ENCODE data around the gene ARHGDIB. TPM values are rescaled to one million over a fixed set of nuclear protein-coding genes. Genes with fewer than 3 reads are reported as not detected.

ARHGDIB gene
- total RNA-seq, 1 donor from 2014 or later: 19.0 TPM

GRCh38 chr12:14970473-14970872, 9.1 kb upstream of the ARHGDIB start:
- Histone ChIP-seq H3K4me1 (ENCODE audit: insufficient read depth, low read length) (no peaks in the 10 kb centered on the region), H3K4me2 (ENCODE audit: low read length) (no peak overlapping the region), H3K4me3 (ENCODE audit: insufficient read depth, low read depth, low read length) (no peak overlapping the region), H3K27me3 (ENCODE audit: insufficient read depth, low read length) (no peaks in the 10 kb centered on the region), H3K27ac (ENCODE audit: low read depth, low read length) (no peak overlapping the region), H2AFZ (ENCODE audit: low read depth, low read length) (peak overlapping the region; percentile 76), H4K20me1 (ENCODE audit: insufficient read depth, low read length) (no peaks in the 10 kb centered on the region), H3K79me2 (ENCODE audit: insufficient read depth, low read length) (no peaks in the 10 kb centered on the region), H3K36me3 (ENCODE audit: insufficient read depth, low read length) (no peaks in the 10 kb centered on the region), H3K9me3 (ENCODE audit: insufficient read depth, low read depth, low read length) (no peaks in the 10 kb centered on the region), H3K9ac (ENCODE audit: low read length) (no peak overlapping the region)
- TF ChIP-seq CTCF (IDR thresholded peaks at IDR 0.05; ENCODE audit: insufficient read depth, low read depth, low read length) (no peak), EZH2 (IDR thresholded peaks at IDR 0.05; ENCODE audit: insufficient read depth, low read length) (no peak)
- Mint-ChIP-seq H3K9me3 (ENCODE audit: unreplicated experiment) (peaks cover 3% of the 10 kb centered on the region), H3K4me1 (ENCODE audit: low read depth, unreplicated experiment) (peaks cover 10% of the 10 kb centered on the region), H3K4me3 (ENCODE audit: unreplicated experiment) (no peak overlapping the region), H3K27ac (ENCODE audit: unreplicated experiment) (peak overlapping the region; percentile 55), H3K27me3 (ENCODE audit: low read depth, unreplicated experiment) (no peaks in the 10 kb centered on the region), H3K36me3 (ENCODE audit: low read depth, unreplicated experiment) (no peaks in the 10 kb centered on the region)
- DNase-seq (ENCODE audit: low read depth) (no peak), FAIRE-seq (no peak)

- DNase-seq (ENCODE audit: low read depth): no peak
- H4K20me1 ChIP-seq (ENCODE audit: insufficient read depth, low read length): no peaks in the 10 kb centered on the region
- H3K4me3 ChIP-seq (ENCODE audit: insufficient read depth, low read depth, low read length): no peak overlapping the region
- no peak for FAIRE-seq
- Mint-ChIP-seq H3K4me3 (ENCODE audit: unreplicated experiment) (no peak overlapping the region), H3K27me3 (ENCODE audit: low read depth, unreplicated experiment) (no peaks in the 10 kb centered on the region), H3K27ac (ENCODE audit: unreplicated experiment) (no peak overlapping the region), H3K36me3 (ENCODE audit: low read depth, unreplicated experiment) (no peaks in the 10 kb centered on the region), H3K9me3 (ENCODE audit: unreplicated experiment) (peaks cover 3% of the 10 kb centered on the region), H3K4me1 (ENCODE audit: low read depth, unreplicated experiment) (peaks cover 10% of the 10 kb centered on the region)
- H3K27me3 ChIP-seq (ENCODE audit: insufficient read depth, low read length): no peaks in the 10 kb centered on the region
- no peak overlapping the region for H3K4me2 ChIP-seq (ENCODE audit: low read length)
- H3K79me2 ChIP-seq (ENCODE audit: insufficient read depth, low read length): no peaks in the 10 kb centered on the region
- H2AFZ ChIP-seq (ENCODE audit: low read depth, low read length): no peak overlapping the region
- H3K4me1 ChIP-seq (ENCODE audit: insufficient read depth, low read length): no peaks in the 10 kb centered on the region
- H3K9ac ChIP-seq (ENCODE audit: low read length): no peak overlapping the region
- H3K36me3 ChIP-seq (ENCODE audit: insufficient read depth, low read length): no peaks in the 10 kb centered on the region
- H3K9me3 ChIP-seq (ENCODE audit: insufficient read depth, low read depth, low read length): no peaks in the 10 kb centered on the region
- H3K27ac ChIP-seq (ENCODE audit: low read depth, low read length): no peak overlapping the region
- no peak for TF ChIP-seq EZH2 (IDR thresholded peaks at IDR 0.05; ENCODE audit: insufficient read depth, low read length)
- no peak for TF ChIP-seq CTCF (IDR thresholded peaks at IDR 0.05; ENCODE audit: insufficient read depth, low read depth, low read length)
These were observed 7.1 kb upstream of the ARHGDIB start for GRCh38 chr12:14968478-14968877.

- FAIRE-seq (no peak), DNase-seq (ENCODE audit: low read depth) (no peak)
- Mint-ChIP-seq H3K27ac (ENCODE audit: unreplicated experiment) (no peak overlapping the region), H3K4me1 (ENCODE audit: low read depth, unreplicated experiment) (peaks cover 16% of the 10 kb centered on the region), H3K36me3 (ENCODE audit: low read depth, unreplicated experiment) (no peaks in the 10 kb centered on the region), H3K4me3 (ENCODE audit: unreplicated experiment) (no peak overlapping the region), H3K27me3 (ENCODE audit: low read depth, unreplicated experiment) (no peaks in the 10 kb centered on the region), H3K9me3 (ENCODE audit: unreplicated experiment) (peaks cover 3% of the 10 kb centered on the region)
- peaks cover 8% of the 10 kb centered on the region for H3K4me1 ChIP-seq (ENCODE audit: insufficient read depth, low read length)
- H3K36me3 ChIP-seq (ENCODE audit: insufficient read depth, low read length): no peaks in the 10 kb centered on the region
- H3K27ac ChIP-seq (ENCODE audit: low read depth, low read length): no peak overlapping the region
- H3K4me3 ChIP-seq (ENCODE audit: insufficient read depth, low read depth, low read length): no peak overlapping the region
- no peaks in the 10 kb centered on the region for H3K9me3 ChIP-seq (ENCODE audit: insufficient read depth, low read depth, low read length)
- no peaks in the 10 kb centered on the region for H3K27me3 ChIP-seq (ENCODE audit: insufficient read depth, low read length)
- H3K9ac ChIP-seq (ENCODE audit: low read length): no peak overlapping the region
- TF ChIP-seq EZH2 (IDR thresholded peaks at IDR 0.05; ENCODE audit: insufficient read depth, low read length): no peak
- no peak for TF ChIP-seq CTCF (IDR thresholded peaks at IDR 0.05; ENCODE audit: insufficient read depth, low read depth, low read length)
- no peaks in the 10 kb centered on the region for H4K20me1 ChIP-seq (ENCODE audit: insufficient read depth, low read length)
- H3K79me2 ChIP-seq (ENCODE audit: insufficient read depth, low read length): no peaks in the 10 kb centered on the region
- H3K4me2 ChIP-seq (ENCODE audit: low read length): no peak overlapping the region
- H2AFZ ChIP-seq (ENCODE audit: low read depth, low read length): no peak overlapping the region
These were observed 3.8 kb upstream of the ARHGDIB start for GRCh38 chr12:14965221-14965620.

Measured in astrocyte (in vitro differentiated cells and primary cell).